GM12891 (cell line): ENCODE measurements around the gene IER5L.

Experiments
- POLR2A ChIP-seq: IDR thresholded peaks from 2 replicates; pipeline ENCODE4 v1.6.1; 2011; ENCODE audit warnings: low read depth, low read length, control low read depth
- POLR2AphosphoS5 ChIP-seq: IDR thresholded peaks from 2 replicates; pipeline ENCODE4 v1.6.1; 2011; ENCODE audit warnings: low read depth, low read length, control low read depth
- SPI1 ChIP-seq: IDR thresholded peaks from 2 replicates; pipeline ENCODE4 v1.6.1; 2011; ENCODE audit warnings: low read depth, low read length, control low read depth
- TAF1 ChIP-seq: IDR thresholded peaks from 2 replicates; pipeline ENCODE4 v1.6.1; 2011; ENCODE audit warnings: low read depth, low read length, control low read depth

GRCh38 chr9:129143031-129143927 is 34.8 kb downstream of the IER5L start:
- no peak for TF ChIP-seq SPI1
- TF ChIP-seq POLR2AphosphoS5 = no peak
- no peak for TF ChIP-seq POLR2A
- TF ChIP-seq TAF1 = no peak
